ENCODE measurements around the gene TUBAL3.
"Not testable (repeated sequence)": the region's sequence is repeated elsewhere in the genome, so short reads cannot be mapped to it uniquely, and the experiment has no call there.

Gene TUBAL3

DNA sequence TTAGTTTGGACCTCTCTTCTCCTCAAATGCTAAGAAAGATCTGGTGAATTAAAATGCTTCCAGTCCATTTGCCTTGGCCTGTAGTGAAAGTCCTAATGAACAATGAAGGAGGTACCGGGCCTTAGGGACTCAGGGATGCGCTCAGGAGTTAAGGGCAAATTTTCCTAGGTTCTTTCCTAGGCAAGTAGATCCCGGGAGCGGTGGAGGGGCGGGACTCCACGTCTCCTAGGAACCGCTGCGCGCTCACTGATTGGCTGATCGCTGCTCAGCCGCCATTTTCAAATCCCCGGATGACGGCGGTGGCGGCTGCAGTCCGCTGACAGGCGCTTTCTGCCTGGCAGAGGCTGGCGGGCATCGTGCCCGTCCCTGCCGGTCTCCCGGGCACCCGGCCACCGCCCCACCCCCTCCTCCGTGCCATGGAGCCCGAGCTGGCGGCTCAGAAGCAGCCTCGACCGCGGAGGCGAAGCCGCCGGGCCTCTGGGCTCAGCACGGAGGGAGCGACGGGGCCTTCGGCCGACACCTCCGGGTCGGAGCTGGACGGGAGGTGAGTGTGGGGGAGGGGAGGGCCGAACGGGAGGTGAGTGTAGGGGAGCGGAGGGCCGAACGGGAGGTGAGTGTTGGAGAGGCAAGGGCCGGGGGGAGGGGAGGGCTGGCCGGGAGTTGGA lies 7.8 kb upstream of the TUBAL3 start, which contains the start of gene NET1:
TSS of gene NET1 (plus strand) at position 281 of the 665 bp plus-strand sequence. CDS start at position 417, 136 bp downstream.
- DNase-seq (ENCODE audit: low spot score in 2 of 2) (peak; percentile 56 to 71), ATAC-seq (ENCODE audit: low read depth) (peak; percentile 91)
- Mint-ChIP-seq H3K27me3 (no peaks in the 10 kb centered on the region), H3K4me1 (peaks cover 2% of the 10 kb centered on the region), H3K4me3 (peak within 1 kb of the TSS; percentile 77), H3K27ac (no peak within 1 kb of the TSS), H3K36me3 (no peaks in the 10 kb centered on the region), H3K9me3 (no peaks in the 10 kb centered on the region)

DNA sequence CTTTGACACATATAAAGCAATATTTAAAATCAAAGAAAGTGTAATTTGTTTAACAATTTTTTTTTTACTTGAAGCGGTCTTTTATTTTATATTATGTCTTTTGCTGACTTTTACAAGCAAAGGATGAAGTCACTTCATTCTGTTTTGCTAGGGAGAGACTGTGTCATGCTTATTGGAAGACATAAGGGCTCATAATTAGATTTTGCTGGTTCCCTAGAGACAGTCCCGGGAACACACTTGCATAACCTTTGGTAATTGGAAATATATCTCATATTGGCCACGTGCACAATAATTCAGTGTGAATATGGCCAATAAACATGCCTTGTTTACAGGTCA lies 7.3 kb upstream of the TUBAL3 start:
- no peak for ATAC-seq (ENCODE audit: low read depth)
- H3K9me3 Mint-ChIP-seq, result no peaks in the 10 kb centered on the region
- H3K27ac Mint-ChIP-seq, result no peak overlapping the region
- no peaks in the 10 kb centered on the region for H3K27me3 Mint-ChIP-seq
- H3K4me1 Mint-ChIP-seq, result peaks cover 2% of the 10 kb centered on the region
- H3K36me3 Mint-ChIP-seq, result no peaks in the 10 kb centered on the region
- peak overlapping the region; percentile 77 for H3K4me3 Mint-ChIP-seq
- DNase-seq (ENCODE audit: low spot score in 2 of 2), result no peak

DNA sequence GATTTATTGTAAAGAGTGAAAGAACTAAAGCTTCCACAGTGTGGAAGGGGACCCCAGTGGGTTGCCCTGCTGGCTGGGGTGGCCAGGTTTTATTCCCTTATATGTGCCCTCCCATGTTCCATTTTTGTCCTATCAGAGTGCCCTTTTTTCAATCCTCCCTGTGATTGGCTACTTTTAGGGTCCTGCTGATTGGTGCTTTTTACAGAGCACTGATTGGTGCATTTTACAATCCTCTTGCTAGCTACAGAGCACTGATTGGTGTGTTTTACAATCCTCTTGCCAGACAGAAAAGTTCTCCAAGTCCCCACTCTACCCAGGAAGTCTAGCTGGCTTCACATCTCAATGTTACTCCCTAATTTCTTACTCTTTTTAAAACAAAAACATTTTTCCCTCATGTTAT lies 6.2 kb upstream of the TUBAL3 start:
- H3K4me1 Mint-ChIP-seq; H3K4me3 Mint-ChIP-seq; H3K27me3 Mint-ChIP-seq; H3K9me3 Mint-ChIP-seq; H3K36me3 Mint-ChIP-seq; DNase-seq (ENCODE audit: low spot score in 2 of 2); H3K27ac Mint-ChIP-seq; ATAC-seq (ENCODE audit: low read depth): not testable (repeated sequence)

DNA sequence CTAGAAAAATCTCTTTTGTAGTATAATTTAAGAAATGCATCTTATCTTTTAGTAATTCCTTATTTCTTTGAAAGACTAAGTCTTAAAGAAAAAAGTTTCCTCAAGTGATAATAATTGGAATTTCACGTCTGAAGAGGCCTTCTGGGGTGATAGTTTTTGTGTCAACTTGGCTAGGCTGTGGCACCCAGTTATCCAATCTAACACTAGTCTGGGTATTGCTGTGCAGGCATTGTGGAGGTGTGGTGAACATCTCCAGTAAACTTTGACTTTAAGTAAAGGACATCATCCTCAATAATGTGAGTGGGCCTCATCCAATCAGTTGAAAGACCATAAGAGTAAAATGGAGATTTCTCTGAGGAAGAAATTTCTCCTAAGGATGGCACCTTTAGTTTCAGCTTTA lies 2.3 kb upstream of the TUBAL3 start:
- H3K27ac Mint-ChIP-seq, result no peak overlapping the region
- H3K4me3 Mint-ChIP-seq, result no peak overlapping the region
- no peaks in the 10 kb centered on the region for H3K27me3 Mint-ChIP-seq
- DNase-seq (ENCODE audit: low spot score in 2 of 2) (no peak), ATAC-seq (ENCODE audit: low read depth) (no peak)
- H3K9me3 Mint-ChIP-seq, result no peaks in the 10 kb centered on the region
- no peaks in the 10 kb centered on the region for H3K4me1 Mint-ChIP-seq
- no peaks in the 10 kb centered on the region for H3K36me3 Mint-ChIP-seq

DNA sequence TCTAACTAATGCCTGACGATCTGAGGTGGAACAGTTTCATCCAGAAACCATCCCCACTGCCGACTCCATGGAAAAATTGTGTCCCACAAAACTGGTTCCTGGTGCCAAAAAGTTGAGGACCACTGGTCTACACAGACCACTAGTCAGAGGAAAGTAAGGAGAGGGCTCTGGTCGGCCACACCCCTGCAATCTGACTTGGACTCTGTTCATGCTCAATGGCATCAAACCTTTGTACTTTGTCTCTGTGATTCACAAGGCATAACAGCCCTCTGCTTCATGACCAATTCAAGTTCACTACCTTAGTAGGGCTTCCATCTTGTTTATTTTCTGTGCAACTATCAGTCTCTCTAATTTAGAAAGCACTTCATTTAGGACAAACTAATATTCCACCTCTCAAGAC lies 1.8 kb downstream of the TUBAL3 start:
- H3K27me3 Mint-ChIP-seq, result peaks cover 8% of the 10 kb centered on the region
- no peak for ATAC-seq (ENCODE audit: low read depth)
- H3K36me3 Mint-ChIP-seq, result no peaks in the 10 kb centered on the region
- H3K9me3 Mint-ChIP-seq, result no peaks in the 10 kb centered on the region
- H3K27ac Mint-ChIP-seq, result no peak overlapping the region
- no peak overlapping the region for H3K4me3 Mint-ChIP-seq
- no peak for DNase-seq (ENCODE audit: low spot score in 2 of 2)
- H3K4me1 Mint-ChIP-seq, result no peaks in the 10 kb centered on the region

DNA sequence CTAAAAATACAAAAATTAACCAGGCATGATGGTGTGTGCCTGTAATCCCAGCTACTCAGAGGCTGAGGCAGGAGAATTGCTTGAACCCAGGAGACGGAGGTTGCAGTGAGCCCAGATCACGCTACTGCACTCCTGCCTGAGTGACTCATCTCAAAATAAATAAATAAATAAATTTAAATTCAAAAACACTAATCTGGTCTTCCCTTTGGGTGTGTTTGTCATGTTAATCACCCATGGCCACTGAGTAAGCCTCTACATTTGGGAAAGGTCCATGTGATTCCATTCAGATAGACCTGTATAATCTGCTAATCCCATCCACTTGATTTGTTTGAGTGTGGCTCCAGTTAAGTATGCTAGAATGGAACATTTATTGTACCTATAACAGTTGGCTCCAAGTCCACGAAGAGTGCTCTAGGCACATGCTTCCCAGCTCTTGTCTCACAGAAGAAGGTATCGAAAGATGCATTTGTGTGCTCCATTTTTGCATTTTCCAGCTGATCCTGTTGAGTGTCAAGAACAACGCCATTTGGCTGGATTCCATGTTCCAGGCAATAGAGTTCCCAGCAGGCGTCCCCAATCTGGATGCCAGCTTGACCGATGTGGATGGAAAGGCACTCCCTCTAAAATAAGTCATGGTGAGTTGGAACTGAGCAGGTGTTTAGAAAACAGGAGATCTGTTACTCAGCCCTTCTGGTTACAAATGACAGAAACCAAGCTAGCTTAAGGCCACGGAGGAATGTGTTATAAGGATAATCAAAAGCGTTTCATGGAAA lies 4.0 kb downstream of the TUBAL3 start:
- peaks cover 14% of the 10 kb centered on the region for H3K27me3 Mint-ChIP-seq
- no peaks in the 10 kb centered on the region for H3K36me3 Mint-ChIP-seq
- no peaks in the 10 kb centered on the region for H3K9me3 Mint-ChIP-seq
- peaks cover 4% of the 10 kb centered on the region for H3K4me1 Mint-ChIP-seq
- DNase-seq (ENCODE audit: low spot score in 2 of 2) (no peak), ATAC-seq (ENCODE audit: low read depth) (no peak)
- H3K4me3 Mint-ChIP-seq, result no peak overlapping the region
- no peak overlapping the region for H3K27ac Mint-ChIP-seq

DNA sequence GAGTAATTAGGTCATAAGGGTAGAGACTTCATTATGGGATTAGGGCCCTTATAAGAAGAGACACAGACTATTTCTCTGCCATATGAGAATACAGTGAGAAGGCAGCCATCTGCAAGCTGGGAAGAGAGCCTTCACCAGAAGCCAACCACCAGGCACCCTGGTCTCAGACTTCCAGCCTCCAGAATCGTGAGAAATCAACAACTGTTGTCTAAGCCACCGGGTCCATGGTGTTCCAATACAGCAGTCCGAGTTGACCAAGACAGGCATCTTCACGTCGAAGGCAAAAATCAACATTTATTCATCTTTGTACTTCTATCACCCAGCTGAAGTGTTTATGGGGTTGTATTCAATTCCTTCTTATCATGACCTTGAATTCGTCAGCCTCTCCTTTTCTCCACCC lies 5.3 kb downstream of the TUBAL3 start:
- DNase-seq (ENCODE audit: low spot score in 2 of 2) (no peak), ATAC-seq (ENCODE audit: low read depth) (no peak)
- peaks cover 16% of the 10 kb centered on the region for H3K27me3 Mint-ChIP-seq
- H3K4me3 Mint-ChIP-seq, result no peak overlapping the region
- no peaks in the 10 kb centered on the region for H3K36me3 Mint-ChIP-seq
- H3K27ac Mint-ChIP-seq, result no peak overlapping the region
- H3K9me3 Mint-ChIP-seq, result no peaks in the 10 kb centered on the region
- peaks cover 4% of the 10 kb centered on the region for H3K4me1 Mint-ChIP-seq

DNA sequence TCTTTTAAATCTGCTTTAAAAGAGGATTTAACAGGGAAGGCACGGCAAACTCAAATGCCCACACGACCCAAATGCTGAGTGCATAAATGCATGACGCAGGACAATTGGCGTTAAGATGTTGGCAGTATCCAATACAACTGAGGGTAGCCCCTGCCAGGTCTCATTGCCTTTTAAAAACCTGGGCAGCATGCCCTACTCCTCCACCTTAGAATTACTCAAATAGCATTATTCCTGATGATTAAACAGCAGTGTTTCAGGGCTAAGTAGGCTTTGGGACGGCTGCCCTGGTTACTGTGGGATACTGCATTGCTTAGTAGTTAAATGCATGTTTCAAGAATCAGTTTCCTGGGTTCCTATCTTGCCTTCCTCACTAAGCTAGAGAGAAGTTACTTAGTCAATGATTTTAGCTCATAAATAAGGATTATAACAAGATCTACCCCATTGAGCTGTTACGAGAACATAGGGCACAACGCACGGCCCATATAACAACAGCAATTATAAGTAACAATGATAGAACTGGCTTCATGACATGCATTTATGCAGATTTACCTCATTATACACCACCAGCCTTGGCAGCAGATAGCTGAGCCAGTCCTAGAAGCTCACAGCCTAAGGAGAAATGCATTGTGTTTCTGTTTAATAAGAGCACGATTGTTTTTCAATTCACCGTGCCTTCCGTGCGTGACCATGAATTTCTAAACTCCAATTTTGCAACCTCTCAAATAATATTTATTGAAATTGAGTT lies 7.9 kb downstream of the TUBAL3 start:
- no peak for ATAC-seq (ENCODE audit: low read depth)
- peaks cover 4% of the 10 kb centered on the region for H3K4me1 Mint-ChIP-seq

DNA sequence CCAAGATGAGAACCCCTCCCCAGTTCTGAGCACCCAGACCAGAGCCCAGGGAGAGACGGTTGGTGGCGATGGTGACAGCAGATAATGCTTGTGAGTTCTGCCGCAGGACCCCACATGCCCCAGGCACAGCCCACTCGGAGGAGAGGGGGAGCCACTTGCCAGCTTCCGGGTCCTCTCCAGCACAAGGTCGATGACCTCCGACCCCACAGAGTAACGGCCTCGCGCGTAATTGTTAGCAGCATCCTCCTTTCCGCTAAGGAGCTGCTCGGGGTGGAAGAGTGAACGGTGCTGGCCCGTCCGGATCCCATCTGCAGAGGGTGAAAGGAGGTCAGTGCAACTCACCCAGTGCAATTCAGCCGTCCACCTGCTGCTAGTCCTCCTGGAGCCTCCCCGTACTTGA lies 9.5 kb downstream of the TUBAL3 start:
- no peak for DNase-seq (ENCODE audit: low spot score in 2 of 2)
- Mint-ChIP-seq H3K27me3 (peaks cover 15% of the 10 kb centered on the region), H3K4me1 (peaks cover 4% of the 10 kb centered on the region), H3K36me3 (no peaks in the 10 kb centered on the region), H3K4me3 (no peak overlapping the region), H3K9me3 (no peaks in the 10 kb centered on the region), H3K27ac (no peak overlapping the region)
- ATAC-seq (ENCODE audit: low read depth), result no peak

More for the DNA sequence above, 7.9 kb downstream of the TUBAL3 start:
- Mint-ChIP-seq H3K36me3 (no peaks in the 10 kb centered on the region), H3K27ac (no peak overlapping the region), H3K27me3 (peaks cover 18% of the 10 kb centered on the region), H3K4me3 (no peak overlapping the region), H3K9me3 (no peaks in the 10 kb centered on the region)
- no peak for DNase-seq (ENCODE audit: low spot score in 2 of 2)

DNA sequence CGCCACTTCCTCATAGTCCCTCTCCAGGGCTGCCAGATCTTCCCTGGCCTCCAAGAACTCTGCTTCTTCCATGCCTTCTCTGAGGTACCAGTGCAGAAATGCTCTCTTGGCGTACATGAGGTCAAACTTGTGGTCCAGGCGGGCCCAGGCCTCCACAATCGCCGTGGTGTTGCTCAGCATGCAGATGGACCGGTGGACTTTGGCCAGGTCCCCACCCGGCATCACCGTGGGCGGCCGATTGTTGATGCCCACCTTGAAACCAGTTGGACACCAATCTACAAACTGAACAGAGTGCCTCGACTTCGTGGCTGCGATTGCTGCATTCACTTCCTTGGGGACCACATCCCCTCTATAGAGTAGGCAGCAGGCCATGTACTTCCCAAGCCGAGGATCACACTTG lies 11.1 kb downstream of the TUBAL3 start:
- ATAC-seq (ENCODE audit: low read depth) (no peak), DNase-seq (ENCODE audit: low spot score in 2 of 2) (no peak)
- H3K9me3 Mint-ChIP-seq, result peaks cover 4% of the 10 kb centered on the region
- H3K27ac Mint-ChIP-seq, result no peak overlapping the region
- peaks cover 12% of the 10 kb centered on the region for H3K27me3 Mint-ChIP-seq
- peaks cover 4% of the 10 kb centered on the region for H3K4me1 Mint-ChIP-seq
- no peaks in the 10 kb centered on the region for H3K36me3 Mint-ChIP-seq
- H3K4me3 Mint-ChIP-seq, result no peak overlapping the region

DNA sequence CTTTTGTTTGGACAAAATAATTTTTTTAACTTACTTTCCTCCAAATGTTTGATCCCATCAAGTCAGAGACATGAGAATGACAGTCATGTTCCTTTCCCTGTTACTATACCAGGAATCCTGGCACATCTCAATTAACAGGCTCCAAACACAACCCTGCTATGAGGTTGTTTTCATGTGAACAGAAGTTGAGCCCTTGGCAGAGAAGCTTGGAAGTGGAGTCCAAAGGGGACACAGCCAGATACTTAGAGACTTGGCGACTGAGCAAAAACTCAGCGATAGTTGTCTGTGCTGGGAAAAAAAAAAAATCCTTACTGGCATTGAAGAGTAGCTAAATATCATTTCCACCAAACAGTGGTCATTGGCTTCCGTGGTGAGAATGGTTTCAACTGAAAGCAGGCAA lies 12.8 kb downstream of the TUBAL3 start:
- Mint-ChIP-seq H3K4me3 (no peak overlapping the region), H3K27me3 (peaks cover 11% of the 10 kb centered on the region), H3K27ac (no peak overlapping the region), H3K9me3 (peaks cover 9% of the 10 kb centered on the region), H3K36me3 (peaks cover 1% of the 10 kb centered on the region), H3K4me1 (no peaks in the 10 kb centered on the region)
- no peak for ATAC-seq (ENCODE audit: low read depth)
- DNase-seq (ENCODE audit: low spot score in 2 of 2), result no peak

DNA sequence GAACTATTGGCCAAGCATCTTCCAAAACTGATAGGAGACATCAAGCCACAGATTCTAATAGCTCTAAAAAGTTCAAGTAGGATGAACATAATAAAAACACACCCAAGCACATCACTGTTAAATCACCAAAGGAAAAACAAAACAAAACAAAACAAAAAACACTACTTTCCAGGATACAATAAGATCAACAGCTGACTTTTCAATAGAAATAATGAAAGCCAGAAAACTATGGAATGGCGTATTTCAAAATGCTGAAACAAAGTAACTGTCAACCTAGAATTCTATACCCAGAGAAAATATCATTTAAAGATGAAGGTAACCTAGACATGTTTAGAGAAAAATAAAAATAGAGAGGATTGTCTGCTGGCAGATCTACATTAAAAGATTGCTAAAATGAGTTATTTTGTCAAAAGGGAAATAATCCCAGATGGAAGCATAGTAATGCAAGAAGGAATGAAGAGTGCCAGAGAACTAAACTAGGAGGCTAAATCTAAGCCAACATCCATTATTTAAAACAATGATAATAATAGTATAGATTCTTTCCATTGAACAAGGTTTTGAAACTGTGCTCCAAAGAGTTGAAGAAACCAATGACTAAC lies 13.9 kb downstream of the TUBAL3 start:
- DNase-seq (ENCODE audit: low spot score in 2 of 2) (no peak), ATAC-seq (ENCODE audit: low read depth) (no peak)
- H3K27me3 Mint-ChIP-seq, result peaks cover 15% of the 10 kb centered on the region
- peaks cover 1% of the 10 kb centered on the region for H3K36me3 Mint-ChIP-seq
- no peak overlapping the region for H3K27ac Mint-ChIP-seq
- no peaks in the 10 kb centered on the region for H3K4me1 Mint-ChIP-seq
- no peak overlapping the region for H3K4me3 Mint-ChIP-seq
- peaks cover 9% of the 10 kb centered on the region for H3K9me3 Mint-ChIP-seq

DNA sequence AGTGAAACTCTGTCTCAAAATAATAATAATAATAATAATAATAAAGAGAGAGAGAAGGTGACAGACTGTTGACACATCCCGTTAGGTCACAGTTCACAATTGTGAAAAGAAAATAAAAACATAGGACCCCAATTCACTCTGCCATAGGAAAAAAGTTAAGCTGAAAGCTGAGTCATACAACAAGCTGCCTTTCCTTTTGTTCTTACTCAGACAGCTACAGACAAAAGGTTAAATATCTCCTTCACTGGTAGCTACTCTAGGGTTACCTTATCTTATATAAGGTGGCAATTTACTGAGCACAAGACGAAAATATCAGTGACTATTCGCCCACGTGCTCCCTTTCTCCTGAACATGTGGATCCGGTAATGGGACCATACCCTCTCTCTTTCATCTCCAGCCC lies 17.5 kb downstream of the TUBAL3 start:
- no peak overlapping the region for H3K4me3 Mint-ChIP-seq
- peaks cover 13% of the 10 kb centered on the region for H3K27me3 Mint-ChIP-seq
- peaks cover 9% of the 10 kb centered on the region for H3K9me3 Mint-ChIP-seq
- no peak for DNase-seq (ENCODE audit: low spot score in 2 of 2)
- H3K4me1 Mint-ChIP-seq, result peaks cover 2% of the 10 kb centered on the region
- ATAC-seq (ENCODE audit: low read depth), result no peak
- peaks cover 1% of the 10 kb centered on the region for H3K36me3 Mint-ChIP-seq
- H3K27ac Mint-ChIP-seq, result no peak overlapping the region

DNA sequence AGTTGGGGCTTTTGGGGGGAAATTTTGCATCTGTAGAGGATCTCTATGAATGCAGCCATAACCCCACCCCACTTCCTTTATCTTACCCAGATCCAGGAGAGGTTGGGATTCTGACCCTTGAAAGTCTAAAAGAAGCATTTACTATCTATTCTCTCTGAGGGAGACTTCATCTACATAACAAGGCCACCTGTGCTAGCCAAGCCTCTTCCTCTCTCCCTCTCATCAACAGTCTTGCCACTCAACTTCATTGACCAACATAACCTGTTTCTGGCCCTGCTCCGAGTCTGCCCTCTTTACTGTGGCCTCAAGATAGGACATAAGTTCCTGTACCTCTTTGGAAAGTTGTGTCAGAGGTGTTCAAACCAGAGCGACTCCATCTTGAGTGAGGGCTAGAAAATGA lies 19.4 kb downstream of the TUBAL3 start:
- H3K4me1 Mint-ChIP-seq, result peaks cover 2% of the 10 kb centered on the region
- H3K27me3 Mint-ChIP-seq, result peaks cover 13% of the 10 kb centered on the region
- peaks cover 9% of the 10 kb centered on the region for H3K9me3 Mint-ChIP-seq
- ATAC-seq (ENCODE audit: low read depth), result no peak
- DNase-seq (ENCODE audit: low spot score in 2 of 2), result no peak
- H3K4me3 Mint-ChIP-seq, result no peak overlapping the region
- no peak overlapping the region for H3K27ac Mint-ChIP-seq
- H3K36me3 Mint-ChIP-seq, result peaks cover 1% of the 10 kb centered on the region

All from memory B cell (primary cell).